Stomach smooth muscle (tissue), 2 donors: Measurements from ENCODE around the gene ANLN.
A peak's percentile ranks its signal among the peaks of the same experiment; 100 is the strongest.

ENCODE experiments used
- H3K27ac ChIP-seq: one replicate; pipeline ENCODE4 v1.7.0; 2013; ENCODE audit warnings: mild to moderate bottlenecking, low read length, inconsistent platforms
- H3K27me3 ChIP-seq, 2 donors: one replicate each; pipeline ENCODE4 v1.7.0; 2013; ENCODE audit warnings: low read length in 2 of 2; ENCODE audit not compliant: insufficient read depth in 2 of 2, control insufficient read depth in 1 of 2
- H3K36me3 ChIP-seq, 2 donors: one replicate each; pipeline ENCODE4 v1.7.0; 2013; ENCODE audit warnings: low read length in 2 of 2; ENCODE audit not compliant: control insufficient read depth in 2 of 2, insufficient read depth in 2 of 2
- H3K4me1 ChIP-seq: one replicate; pipeline ENCODE4 v1.7.0; 2013; ENCODE audit warnings: low read length; ENCODE audit not compliant: control insufficient read depth, insufficient read depth
- H3K4me3 ChIP-seq, 2 donors: one replicate each; pipeline ENCODE4 v1.7.0; 2013; ENCODE audit warnings: low read length in 2 of 2
- H3K9ac ChIP-seq, 2 donors: one replicate each; pipeline ENCODE4 v1.7.0; 2013; ENCODE audit warnings: low read length in 2 of 2, mild to moderate bottlenecking in 1 of 2
- H3K9me3 ChIP-seq, 2 donors: one replicate each; pipeline ENCODE4 v1.7.0; 2013; ENCODE audit warnings: low read length in 2 of 2; ENCODE audit not compliant: control insufficient read depth in 2 of 2
- donor health status: healthy.
- donor health status: Pancreatic carcinoma.

ANLN gene

GRCh38 chr7:36389371-36390198 lies at the start of gene ANLN:
ANLN (plus strand) TSS chr7:36389862; CDS start chr7:36390027, 165 bp downstream.
- Histone ChIP-seq H3K27me3 (no peaks in the 10 kb centered on the region), H3K36me3 (no peaks in the 10 kb centered on the region), H3K4me3 (peak within 1 kb of the TSS; percentile 85 to 92), H3K9ac (peak within 1 kb of the TSS; percentile 52 to 60), H3K27ac (peak within 1 kb of the TSS; percentile 60), H3K4me1 (peaks cover 6% of the 10 kb centered on the region), H3K9me3 (no peaks in the 10 kb centered on the region)

- H3K27me3 ChIP-seq: no peaks in the 10 kb centered on the region
- H3K9ac ChIP-seq: no peak overlapping the region
- H3K27ac ChIP-seq: no peak overlapping the region
- no peak overlapping the region for H3K4me3 ChIP-seq
- H3K4me1 ChIP-seq: no peaks in the 10 kb centered on the region
- no peaks in the 10 kb centered on the region for H3K36me3 ChIP-seq
- H3K9me3 ChIP-seq: no peaks in the 10 kb centered on the region
These were observed 46.1 kb upstream of the ANLN start for GRCh38 chr7:36343548-36343947.

- Histone ChIP-seq H3K9me3 (no peaks in the 10 kb centered on the region), H3K4me1 (no peaks in the 10 kb centered on the region), H3K27ac (no peak overlapping the region), H3K9ac (no peak overlapping the region), H3K27me3 (no peaks in the 10 kb centered on the region), H3K36me3 (no peaks in the 10 kb centered on the region), H3K4me3 (no peak overlapping the region)
These were observed 45.0 kb upstream of the ANLN start for GRCh38 chr7:36344622-36345021.

GRCh38 chr7:36346260-36346831 lies 43.3 kb upstream of the ANLN start:
- Histone ChIP-seq H3K9me3 (no peaks in the 10 kb centered on the region), H3K4me3 (no peak overlapping the region), H3K4me1 (no peaks in the 10 kb centered on the region), H3K27ac (no peak overlapping the region), H3K27me3 (no peaks in the 10 kb centered on the region), H3K9ac (no peak overlapping the region), H3K36me3 (no peaks in the 10 kb centered on the region)

- Histone ChIP-seq H3K27me3 (no peaks in the 10 kb centered on the region), H3K4me1 (no peaks in the 10 kb centered on the region), H3K36me3 (no peaks in the 10 kb centered on the region), H3K9ac (no peak overlapping the region), H3K4me3 (no peak overlapping the region), H3K9me3 (no peaks in the 10 kb centered on the region), H3K27ac (no peak overlapping the region)
These were observed 41.4 kb upstream of the ANLN start for GRCh38 chr7:36348256-36348655.

- no peak overlapping the region for H3K9ac ChIP-seq
- no peaks in the 10 kb centered on the region for H3K36me3 ChIP-seq
- H3K27ac ChIP-seq: no peak overlapping the region
- no peaks in the 10 kb centered on the region for H3K4me1 ChIP-seq
- no peaks in the 10 kb centered on the region for H3K9me3 ChIP-seq
- no peaks in the 10 kb centered on the region for H3K27me3 ChIP-seq
- no peak overlapping the region for H3K4me3 ChIP-seq
These were observed 40.9 kb upstream of the ANLN start for GRCh38 chr7:36348771-36349170.

GRCh38 chr7:36349626-36350025 lies 40.0 kb upstream of the ANLN start:
- H3K4me3 ChIP-seq: no peak overlapping the region
- no peaks in the 10 kb centered on the region for H3K4me1 ChIP-seq
- no peak overlapping the region for H3K9ac ChIP-seq

GRCh38 chr7:36355490-36355889 lies 34.2 kb upstream of the ANLN start:
- no peak overlapping the region for H3K9ac ChIP-seq
- no peaks in the 10 kb centered on the region for H3K9me3 ChIP-seq
- no peaks in the 10 kb centered on the region for H3K4me1 ChIP-seq
- H3K27me3 ChIP-seq: no peaks in the 10 kb centered on the region
- H3K36me3 ChIP-seq: peaks cover 0 to 3% of the 10 kb centered on the region in 2 donors
- H3K4me3 ChIP-seq: no peak overlapping the region
- no peak overlapping the region for H3K27ac ChIP-seq

More at GRCh38 chr7:36349626-36350025, 40.0 kb upstream of the ANLN start:
- Histone ChIP-seq H3K36me3 (no peaks in the 10 kb centered on the region), H3K27ac (no peak overlapping the region), H3K27me3 (no peaks in the 10 kb centered on the region), H3K9me3 (no peaks in the 10 kb centered on the region)

- Histone ChIP-seq H3K4me1 (no peaks in the 10 kb centered on the region), H3K4me3 (no peak overlapping the region), H3K9me3 (no peaks in the 10 kb centered on the region), H3K27ac (no peak overlapping the region), H3K9ac (no peak overlapping the region), H3K27me3 (no peaks in the 10 kb centered on the region), H3K36me3 (peaks cover 0 to 3% of the 10 kb centered on the region in 2 donors)
These were observed 32.6 kb upstream of the ANLN start for GRCh38 chr7:36357054-36357453.

GRCh38 chr7:36358589-36358988 lies 31.1 kb upstream of the ANLN start:
- peaks cover 0 to 3% of the 10 kb centered on the region in 2 donors for H3K36me3 ChIP-seq
- H3K27ac ChIP-seq: no peak overlapping the region
- no peaks in the 10 kb centered on the region for H3K9me3 ChIP-seq
- H3K4me3 ChIP-seq: no peak overlapping the region
- no peak overlapping the region for H3K9ac ChIP-seq
- H3K4me1 ChIP-seq: no peaks in the 10 kb centered on the region
- H3K27me3 ChIP-seq: no peaks in the 10 kb centered on the region

GRCh38 chr7:36360244-36360643 lies 29.4 kb upstream of the ANLN start:
- H3K9me3 ChIP-seq: no peaks in the 10 kb centered on the region
- no peak overlapping the region for H3K9ac ChIP-seq
- H3K27me3 ChIP-seq: no peaks in the 10 kb centered on the region
- no peaks in the 10 kb centered on the region for H3K4me1 ChIP-seq
- H3K4me3 ChIP-seq: no peak overlapping the region
- H3K36me3 ChIP-seq: peaks cover 0 to 3% of the 10 kb centered on the region in 2 donors
- H3K27ac ChIP-seq: no peak overlapping the region
